ENCODE results near the gene DCDC2C. TPM values are rescaled to one million over a fixed set of nuclear protein-coding genes. Genes with fewer than 3 reads are reported as not detected.

The DCDC2C gene
- total RNA-seq, 1 donor from 2014 or later, result 1.2 TPM

DNA sequence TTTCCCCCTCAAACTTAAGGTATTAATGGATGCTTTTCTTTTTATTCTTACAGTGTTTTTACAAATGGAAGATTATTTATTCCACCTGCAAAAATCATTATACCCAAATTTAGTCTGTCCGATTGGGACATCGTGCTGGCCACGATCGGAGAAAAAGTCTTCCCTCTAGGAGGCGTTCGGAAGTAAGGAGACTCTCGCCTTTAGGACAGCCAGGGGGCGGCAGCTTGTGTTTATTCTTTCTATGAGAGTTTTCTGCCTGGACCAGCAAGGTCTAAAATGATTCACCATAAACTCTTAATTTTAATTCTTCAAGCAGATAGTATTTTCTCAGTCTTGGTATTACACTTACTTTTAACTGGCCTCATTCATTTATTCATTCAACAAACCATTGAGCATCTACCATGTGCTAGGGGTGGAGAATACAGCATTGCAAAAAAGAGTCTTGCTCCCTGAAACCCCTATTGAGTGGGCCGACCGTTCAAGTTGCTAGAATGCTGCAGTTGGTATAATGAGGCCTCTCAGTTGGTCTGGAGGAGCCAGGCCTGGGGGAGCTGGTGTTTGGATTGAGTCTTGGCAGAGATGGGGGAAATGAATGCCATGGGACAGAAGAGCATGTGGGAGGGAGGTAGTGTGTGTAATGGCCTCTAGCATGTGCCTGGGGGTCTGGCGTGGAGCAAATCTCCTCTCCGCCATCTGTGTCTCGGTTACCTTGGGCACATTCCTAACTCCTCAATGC, 38.7 kb downstream of the DCDC2C start:
- DNase-seq (ENCODE audit: low spot score in 2 of 2) (no peak), FAIRE-seq (no peak)

GRCh38 chr2:3742743-3743508, 39.6 kb downstream of the DCDC2C start:
- no peak for DNase-seq (ENCODE audit: low spot score in 2 of 2)
- FAIRE-seq, result no peak

DNA sequence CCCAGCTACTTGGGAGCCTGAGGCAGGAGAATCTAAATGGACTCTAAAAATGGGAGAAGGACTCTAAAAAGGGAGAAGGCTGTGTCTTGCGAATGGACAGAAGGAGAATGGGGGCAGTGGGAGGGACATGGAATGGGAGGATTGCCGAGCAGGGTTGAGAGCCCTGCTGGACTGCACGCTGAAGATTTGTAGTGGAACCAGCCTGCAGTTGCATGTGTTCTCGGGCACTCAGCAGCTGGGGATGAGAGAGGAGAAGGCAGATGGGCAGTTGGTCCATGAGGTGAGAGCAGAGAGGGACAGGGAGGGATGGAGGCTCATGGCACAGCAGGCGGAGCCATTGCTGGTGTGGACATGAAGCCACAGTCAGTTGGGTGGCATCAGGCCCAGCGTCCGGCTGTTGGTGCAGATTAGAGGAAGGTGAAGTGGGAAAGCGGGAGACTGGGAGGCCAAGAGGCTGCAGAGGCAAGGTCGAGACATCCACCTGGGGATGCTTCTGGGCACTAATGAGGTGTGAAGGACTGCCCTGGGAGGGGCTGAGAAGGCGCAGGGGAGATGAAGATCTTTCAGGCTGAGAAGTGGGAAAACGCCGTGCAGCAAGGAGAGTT, 40.7 kb downstream of the DCDC2C start:
- DNase-seq (ENCODE audit: low spot score in 2 of 2) (no peak), FAIRE-seq (no peak)

DNA sequence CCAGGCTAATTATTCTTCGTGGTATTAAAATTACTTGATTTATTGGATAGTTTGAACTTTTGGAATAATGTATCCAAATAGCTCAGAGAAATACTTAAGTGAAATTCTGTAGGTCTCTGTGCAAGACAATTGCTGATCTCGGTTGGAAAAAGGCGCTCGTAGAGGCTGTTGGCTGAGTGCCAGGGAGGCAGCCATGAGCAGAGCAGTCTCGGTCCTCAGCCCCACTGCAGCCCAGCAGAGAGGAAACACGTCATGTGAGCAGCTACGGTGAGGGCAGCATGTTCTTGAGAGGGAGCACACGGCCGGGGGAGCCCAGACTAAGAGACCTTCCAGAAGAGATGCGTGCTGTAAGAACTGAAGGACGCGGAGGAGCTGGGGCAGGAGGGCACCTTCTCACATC, 42.5 kb downstream of the DCDC2C start:
- FAIRE-seq, result no peak
- no peak for DNase-seq (ENCODE audit: low spot score in 2 of 2)

DNA sequence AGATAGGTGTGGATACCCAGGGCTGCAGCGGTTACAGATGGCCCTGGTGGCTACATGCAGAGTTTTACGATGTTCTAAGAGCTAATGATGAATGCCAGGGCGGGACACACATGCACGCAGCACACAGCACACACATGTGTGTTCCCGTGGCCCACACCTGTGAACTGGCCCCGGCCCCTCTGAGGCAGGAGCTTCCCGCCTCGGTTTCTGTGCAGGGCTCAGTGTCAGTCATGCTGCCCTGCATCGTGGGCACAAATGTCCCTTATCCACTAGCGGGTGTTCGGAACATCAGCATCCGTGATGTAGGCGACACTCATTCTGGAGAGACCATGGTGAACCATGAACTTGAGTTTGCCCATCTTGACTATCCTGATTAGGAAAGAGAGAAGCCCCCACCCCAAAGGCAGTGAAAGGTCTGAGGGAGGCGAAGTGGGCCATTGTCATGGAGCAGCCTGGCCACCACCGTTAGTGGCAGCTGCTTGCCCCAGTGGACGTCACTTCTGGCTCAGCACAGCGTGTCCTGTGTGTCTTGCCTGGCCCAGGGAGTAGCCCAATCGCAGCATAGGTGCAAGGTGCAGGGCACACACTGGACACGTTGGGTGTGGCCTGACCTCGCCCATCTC, 43.8 kb downstream of the DCDC2C start:
- DNase-seq (ENCODE audit: low spot score in 2 of 2), result no peak
- FAIRE-seq, result no peak

DNA sequence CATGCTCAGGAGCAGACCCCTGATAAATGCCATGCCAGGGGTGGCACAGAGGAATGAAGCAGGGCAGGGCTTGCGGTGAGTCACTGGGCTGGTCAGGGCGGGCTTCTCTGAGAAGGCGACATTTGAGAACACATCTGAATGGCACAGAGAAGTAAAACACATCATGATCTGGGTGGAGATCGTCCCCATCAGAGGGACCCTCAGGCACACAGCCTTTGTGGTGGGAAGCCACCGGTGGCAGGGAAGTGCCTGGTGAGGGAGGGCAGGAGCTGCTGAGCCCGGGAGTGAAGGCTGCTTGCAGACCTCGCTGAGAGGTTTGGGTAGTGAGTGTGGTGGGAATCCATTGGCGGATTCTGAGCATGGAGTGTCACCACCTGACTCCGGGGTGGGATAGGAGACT, 44.5 kb downstream of the DCDC2C start:
- no peak for FAIRE-seq

DNA sequence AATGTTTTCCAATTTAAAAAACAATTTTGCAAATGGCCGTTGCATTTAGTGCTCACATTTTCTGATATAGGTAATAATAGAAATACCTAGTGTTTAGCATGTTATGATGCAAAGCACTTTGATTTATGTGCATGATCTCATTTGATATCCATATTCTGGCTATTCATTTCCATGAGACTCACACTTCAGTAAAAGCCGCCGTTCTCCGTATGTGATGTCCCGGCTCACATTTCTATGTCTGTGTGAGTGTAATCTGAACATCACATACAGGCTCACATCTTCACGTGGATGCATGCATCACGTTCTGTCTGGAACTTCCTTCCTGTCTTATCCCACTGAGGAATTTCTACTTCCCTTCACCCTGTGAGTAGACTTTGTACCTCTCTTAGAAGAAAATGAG, 45.8 kb downstream of the DCDC2C start:
- FAIRE-seq, result no peak
- DNase-seq (ENCODE audit: low spot score in 2 of 2), result no peak

More for the DNA sequence above, 44.5 kb downstream of the DCDC2C start:
- no peak for DNase-seq (ENCODE audit: low spot score in 2 of 2)

- no peak for FAIRE-seq
- no peak for DNase-seq (ENCODE audit: low spot score in 2 of 2)
Observed at GRCh38 chr2:3751251-3751650, 47.9 kb downstream of the DCDC2C start.

DNA sequence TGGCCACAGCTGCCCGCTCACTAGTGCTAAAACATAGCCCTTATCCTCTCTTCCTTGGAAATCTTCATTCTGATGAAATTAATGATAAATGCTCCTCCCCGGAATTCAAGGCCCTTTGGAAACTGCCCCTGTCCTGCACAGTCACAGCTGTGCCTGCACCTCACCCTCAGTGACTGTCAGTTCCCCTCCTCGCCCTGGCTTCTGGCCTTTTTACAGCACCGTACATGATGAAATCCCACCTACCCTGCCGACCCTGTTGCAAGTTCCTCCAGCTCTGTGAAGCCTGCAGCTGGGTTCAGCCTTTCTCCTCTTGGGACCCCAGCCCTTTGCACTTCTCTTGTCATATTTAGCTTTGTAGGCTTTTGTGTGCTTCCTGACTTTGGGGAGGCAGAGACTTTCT, 48.4 kb downstream of the DCDC2C start:
- DNase-seq (ENCODE audit: low spot score in 2 of 2), result no peak
- no peak for FAIRE-seq

DNA sequence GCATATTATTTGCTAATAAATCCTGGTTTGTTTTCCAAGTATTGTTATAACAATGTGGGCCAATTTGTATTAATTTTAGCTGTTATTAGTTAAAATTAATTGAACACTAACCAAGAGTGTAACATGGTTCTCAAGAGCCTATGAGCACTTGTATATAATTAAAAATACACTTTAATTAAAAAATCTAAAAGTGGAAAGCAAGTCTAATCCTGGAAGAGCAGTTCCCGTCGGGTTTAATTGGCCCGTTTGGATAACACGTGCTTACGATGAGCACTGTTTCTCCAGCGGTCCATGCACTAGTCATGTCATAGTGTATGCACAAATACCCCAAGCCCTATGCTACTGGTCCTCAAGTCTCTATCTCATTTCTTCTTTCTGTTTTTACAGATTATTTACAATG, 49.0 kb downstream of the DCDC2C start:
- FAIRE-seq, result no peak

DNA sequence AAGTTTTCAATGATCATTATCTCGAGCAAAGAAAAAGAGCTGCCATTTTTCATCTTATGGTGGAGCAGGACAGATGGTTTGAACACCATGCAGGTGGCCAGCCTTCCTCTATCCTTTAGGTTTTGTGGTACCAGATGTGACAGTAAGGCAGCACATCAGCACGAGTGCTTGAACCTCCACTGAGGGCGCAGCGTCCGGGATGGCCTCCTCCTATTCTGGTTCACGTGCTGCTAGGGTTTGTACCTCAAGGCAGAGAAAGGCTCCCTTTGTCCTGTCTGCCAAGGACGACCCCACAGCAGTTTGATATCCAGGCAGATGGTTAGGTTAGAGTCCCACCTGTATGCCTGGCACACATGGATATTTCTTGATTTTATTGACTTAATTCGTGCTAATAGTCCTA, 50.2 kb downstream of the DCDC2C start:
- FAIRE-seq (no peak), DNase-seq (ENCODE audit: low spot score in 2 of 2) (no peak)

More for the DNA sequence above, 49.0 kb downstream of the DCDC2C start:
- DNase-seq (ENCODE audit: low spot score in 2 of 2), result no peak

GRCh38 chr2:3754280-3754679, 50.9 kb downstream of the DCDC2C start:
- FAIRE-seq, result no peak

GRCh38 chr2:3754795-3755194, 51.4 kb downstream of the DCDC2C start:
- FAIRE-seq, result no peak
- DNase-seq (ENCODE audit: low spot score in 2 of 2), result no peak

More at GRCh38 chr2:3754280-3754679, 50.9 kb downstream of the DCDC2C start:
- DNase-seq (ENCODE audit: low spot score in 2 of 2), result no peak

- FAIRE-seq (no peak), DNase-seq (ENCODE audit: low spot score in 2 of 2) (no peak)
Observed at GRCh38 chr2:3755277-3755676, 51.9 kb downstream of the DCDC2C start.

DNA sequence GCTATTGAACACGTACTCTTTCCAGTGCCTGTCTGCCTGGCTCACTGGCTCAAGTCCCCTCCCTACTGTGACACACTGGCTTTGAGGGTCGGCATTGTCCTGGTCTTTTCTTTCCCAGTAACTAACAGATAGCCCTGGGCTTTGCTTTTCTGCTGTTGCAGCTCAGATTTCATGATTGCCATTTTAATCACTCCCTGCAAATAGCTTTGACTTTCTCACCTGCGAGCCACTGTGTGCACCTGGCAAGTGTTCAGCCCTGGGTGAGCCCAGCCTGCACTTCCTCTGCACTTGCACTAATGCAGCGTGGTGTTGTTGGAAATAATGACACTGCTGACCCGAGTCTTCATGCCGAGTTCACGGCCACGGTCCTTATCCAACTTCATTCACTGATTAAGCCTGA, 52.9 kb downstream of the DCDC2C start:
- FAIRE-seq, result no peak
- no peak for DNase-seq (ENCODE audit: low spot score in 2 of 2)

DNA sequence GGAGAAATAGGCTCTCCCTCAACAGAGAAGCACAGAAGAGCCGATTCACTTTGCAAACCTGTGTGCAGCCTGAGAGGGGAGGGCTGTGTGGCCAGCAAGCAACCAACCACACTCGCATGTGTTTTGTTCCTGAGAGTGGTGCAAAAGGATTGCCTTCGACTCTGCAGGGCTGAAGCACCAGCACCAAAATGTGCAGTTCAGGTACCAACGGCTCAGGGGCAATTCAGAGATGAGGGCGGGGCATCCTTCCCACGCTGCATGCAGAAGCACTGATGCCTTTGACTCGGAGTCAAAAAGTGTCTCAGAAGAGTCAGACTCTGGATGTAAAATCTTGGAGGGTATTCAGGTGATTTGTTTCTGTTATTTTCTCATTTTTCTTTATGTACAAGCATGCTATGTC, 55.5 kb downstream of the DCDC2C start:
- FAIRE-seq (no peak), DNase-seq (ENCODE audit: low spot score in 2 of 2) (no peak)

DNA sequence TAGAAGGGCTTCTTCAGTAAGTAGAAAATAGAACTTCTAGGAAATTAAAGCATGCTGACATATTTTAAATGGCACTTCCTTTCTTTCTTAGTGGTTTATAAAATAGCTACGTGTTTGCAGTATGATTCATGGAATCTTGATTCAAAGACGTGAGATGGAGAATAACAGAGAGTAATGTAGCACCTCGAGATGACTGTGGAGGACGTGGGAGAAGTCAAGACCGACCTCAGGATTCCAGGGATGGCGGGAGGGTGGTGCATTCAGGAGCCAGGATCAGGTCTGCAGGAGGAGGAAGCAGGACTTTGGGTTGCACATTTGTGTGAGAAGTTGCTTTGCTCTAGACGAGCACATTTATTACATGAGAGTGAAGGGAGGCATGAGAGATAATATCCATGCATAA, 56.0 kb downstream of the DCDC2C start:
- DNase-seq (ENCODE audit: low spot score in 2 of 2), result no peak
- FAIRE-seq, result no peak

DNA sequence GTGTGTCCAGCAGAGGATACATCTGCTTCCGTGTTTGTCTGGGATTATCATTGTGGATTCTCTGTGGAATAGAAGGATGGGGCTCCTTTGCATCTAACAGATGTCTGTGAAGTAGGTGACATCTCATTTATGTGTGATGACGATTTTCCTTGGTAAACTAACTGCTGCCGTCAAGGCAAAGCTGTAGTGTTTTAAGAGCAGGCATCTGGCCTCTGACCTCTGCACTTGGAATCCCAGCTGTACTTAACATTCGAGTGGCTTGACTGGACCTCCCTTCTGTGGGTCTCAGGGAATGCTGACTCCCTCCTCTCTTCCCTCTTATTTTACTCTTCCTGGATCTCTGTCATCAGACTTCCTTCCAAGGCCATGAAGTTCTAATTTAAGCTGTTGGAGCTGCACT, 56.4 kb downstream of the DCDC2C start:
- FAIRE-seq, result no peak
- no peak for DNase-seq (ENCODE audit: low spot score in 2 of 2)

GRCh38 chr2:3761272-3761671, 57.9 kb downstream of the DCDC2C start:
- no peak for DNase-seq (ENCODE audit: low spot score in 2 of 2)

GRCh38 chr2:3762771-3763447, 59.5 kb downstream of the DCDC2C start:
- FAIRE-seq (no peak), DNase-seq (ENCODE audit: low spot score in 2 of 2) (no peak)

More at GRCh38 chr2:3761272-3761671, 57.9 kb downstream of the DCDC2C start:
- FAIRE-seq, result no peak

DNA sequence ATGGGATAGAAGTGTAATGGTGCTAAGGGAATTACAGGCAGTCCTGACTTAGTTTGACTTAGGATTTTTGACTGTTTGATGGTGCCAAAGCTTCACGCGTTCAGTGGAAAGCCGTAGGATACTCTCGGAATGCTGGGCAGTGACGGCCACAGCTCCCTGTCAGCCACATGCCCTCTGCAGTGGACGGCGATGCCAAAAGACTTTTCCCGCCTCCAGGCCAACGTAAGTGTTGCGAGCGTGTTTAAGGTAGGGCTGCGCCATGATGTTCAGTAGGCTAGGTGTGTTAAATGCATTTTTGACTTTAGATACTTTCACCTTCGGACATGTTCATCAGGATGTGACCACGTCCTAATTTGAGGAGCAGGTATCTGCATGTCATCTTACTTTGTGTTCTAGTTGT, 63.4 kb downstream of the DCDC2C start:
- DNase-seq (ENCODE audit: low spot score in 2 of 2) (no peak), FAIRE-seq (no peak)
